ENCODE data around the gene NLN.

DNA sequence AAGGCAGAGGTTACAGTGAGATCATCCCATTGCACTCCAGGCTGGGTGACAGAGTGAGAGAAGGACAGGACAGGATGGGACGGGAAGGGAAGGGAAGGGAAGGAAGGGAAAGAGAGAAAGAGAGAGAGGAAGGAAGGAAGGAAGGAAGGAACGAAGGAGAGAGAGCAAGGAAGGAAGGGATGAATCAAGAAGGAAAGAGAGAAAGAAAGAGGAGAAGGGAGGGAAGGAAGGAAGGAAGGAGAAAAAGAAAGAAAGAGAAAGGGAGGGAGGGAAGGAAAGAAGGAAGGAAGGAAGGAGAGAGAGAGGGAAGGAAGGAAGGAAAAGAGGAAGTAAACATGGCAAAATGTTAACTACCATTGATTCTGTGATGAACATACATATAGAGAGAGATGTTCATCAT is 28.9 kb upstream of the NLN start:
- TF ChIP-seq CTCF (IDR thresholded peaks at IDR 0.05; ENCODE audit: low read depth, low read length, missing input control) = no peak
- no peak for TF ChIP-seq EGR1 (IDR thresholded peaks at IDR 0.05; ENCODE audit: low read depth in 2 of 2)
- no peak for TF ChIP-seq FOXA1 (IDR thresholded peaks at IDR 0.05)
- TF ChIP-seq JUND (IDR thresholded peaks at IDR 0.05) = no peak
- TF ChIP-seq, protein P1, sequence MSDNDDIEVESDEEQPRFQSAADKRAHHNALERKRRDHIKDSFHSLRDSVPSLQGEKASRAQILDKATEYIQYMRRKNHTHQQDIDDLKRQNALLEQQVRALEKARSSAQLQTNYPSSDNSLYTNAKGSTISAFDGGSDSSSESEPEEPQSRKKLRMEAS (IDR thresholded peaks at IDR 0.05) = no peak
- TF ChIP-seq TAF1 (conservative IDR thresholded peaks at IDR 0.05) = no peak
- TF ChIP-seq, protein P2, sequence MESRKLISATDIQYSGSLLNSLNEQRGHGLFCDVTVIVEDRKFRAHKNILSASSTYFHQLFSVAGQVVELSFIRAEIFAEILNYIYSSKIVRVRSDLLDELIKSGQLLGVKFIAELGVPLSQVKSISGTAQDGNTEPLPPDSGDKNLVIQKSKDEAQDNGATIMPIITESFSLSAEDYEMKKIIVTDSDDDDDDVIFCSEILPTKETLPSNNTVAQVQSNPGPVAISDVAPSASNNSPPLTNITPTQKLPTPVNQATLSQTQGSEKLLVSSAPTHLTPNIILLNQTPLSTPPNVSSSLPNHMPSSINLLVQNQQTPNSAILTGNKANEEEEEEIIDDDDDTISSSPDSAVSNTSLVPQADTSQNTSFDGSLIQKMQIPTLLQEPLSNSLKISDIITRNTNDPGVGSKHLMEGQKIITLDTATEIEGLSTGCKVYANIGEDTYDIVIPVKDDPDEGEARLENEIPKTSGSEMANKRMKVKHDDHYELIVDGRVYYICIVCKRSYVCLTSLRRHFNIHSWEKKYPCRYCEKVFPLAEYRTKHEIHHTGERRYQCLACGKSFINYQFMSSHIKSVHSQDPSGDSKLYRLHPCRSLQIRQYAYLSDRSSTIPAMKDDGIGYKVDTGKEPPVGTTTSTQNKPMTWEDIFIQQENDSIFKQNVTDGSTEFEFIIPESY (IDR thresholded peaks at IDR 0.05) = no peak
- TF ChIP-seq ATF3 (IDR thresholded peaks at IDR 0.05) = no peak
- TF ChIP-seq YY1 (IDR thresholded peaks at IDR 0.05) = no peak
- TF ChIP-seq SP1 (IDR thresholded peaks at IDR 0.05) = no peak

Data from liver (tissue), 3 donors.